Measurements from ENCODE around the gene MGST3.

DNA sequence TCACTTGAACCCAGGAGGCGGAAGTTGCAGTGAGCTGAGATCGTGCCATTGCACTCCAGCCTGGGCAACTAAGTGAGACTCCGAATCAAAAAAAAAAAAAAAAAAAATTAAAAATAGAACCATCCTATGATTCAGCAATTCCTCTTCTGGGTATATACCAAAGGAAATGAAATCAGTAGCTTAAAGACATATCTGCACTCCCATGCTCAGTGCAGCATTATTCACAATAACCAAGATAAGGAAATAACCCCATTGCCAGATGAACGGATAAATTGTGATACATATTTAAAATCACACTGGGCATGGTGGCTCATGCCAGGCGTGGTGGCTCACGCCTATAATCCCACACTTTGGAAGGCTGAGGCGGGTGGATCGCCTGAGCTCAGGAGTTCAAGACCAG, 43.6 kb downstream of the MGST3 start:
- TF ChIP-seq, protein P1, sequence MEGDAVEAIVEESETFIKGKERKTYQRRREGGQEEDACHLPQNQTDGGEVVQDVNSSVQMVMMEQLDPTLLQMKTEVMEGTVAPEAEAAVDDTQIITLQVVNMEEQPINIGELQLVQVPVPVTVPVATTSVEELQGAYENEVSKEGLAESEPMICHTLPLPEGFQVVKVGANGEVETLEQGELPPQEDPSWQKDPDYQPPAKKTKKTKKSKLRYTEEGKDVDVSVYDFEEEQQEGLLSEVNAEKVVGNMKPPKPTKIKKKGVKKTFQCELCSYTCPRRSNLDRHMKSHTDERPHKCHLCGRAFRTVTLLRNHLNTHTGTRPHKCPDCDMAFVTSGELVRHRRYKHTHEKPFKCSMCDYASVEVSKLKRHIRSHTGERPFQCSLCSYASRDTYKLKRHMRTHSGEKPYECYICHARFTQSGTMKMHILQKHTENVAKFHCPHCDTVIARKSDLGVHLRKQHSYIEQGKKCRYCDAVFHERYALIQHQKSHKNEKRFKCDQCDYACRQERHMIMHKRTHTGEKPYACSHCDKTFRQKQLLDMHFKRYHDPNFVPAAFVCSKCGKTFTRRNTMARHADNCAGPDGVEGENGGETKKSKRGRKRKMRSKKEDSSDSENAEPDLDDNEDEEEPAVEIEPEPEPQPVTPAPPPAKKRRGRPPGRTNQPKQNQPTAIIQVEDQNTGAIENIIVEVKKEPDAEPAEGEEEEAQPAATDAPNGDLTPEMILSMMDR (conservative IDR thresholded peaks at IDR 0.05; ENCODE audit: low read depth in 2 of 2), result no peak
- TF ChIP-seq ETS1 (IDR thresholded peaks at IDR 0.05), result no peak
- TF ChIP-seq NANOG (IDR thresholded peaks at IDR 0.05; ENCODE audit: borderline replicate concordance), result no peak
- TF ChIP-seq POLR2AphosphoS5 (IDR thresholded peaks at IDR 0.05; ENCODE audit: low read depth), result no peak
- TF ChIP-seq EZH2phosphoT487 (IDR thresholded peaks at IDR 0.05; ENCODE audit: unreplicated experiment), result no peak
- no peak for TF ChIP-seq EZH2 (IDR thresholded peaks at IDR 0.05; ENCODE audit: low read depth, unreplicated experiment)
- no peak for TF ChIP-seq REST (IDR thresholded peaks at IDR 0.05; ENCODE audit: unreplicated experiment)
- TF ChIP-seq STAT1 (IDR thresholded peaks at IDR 0.05; ENCODE audit: unreplicated experiment), result no peak
- TF ChIP-seq ZNF462 (CRISPR knock-in tag; IDR thresholded peaks at IDR 0.05), result no peak
- TF ChIP-seq ZNF331 (CRISPR knock-in tag; IDR thresholded peaks at IDR 0.05; ENCODE audit: low read depth), result no peak
- TF ChIP-seq CREB1 (CRISPR knock-in tag; IDR thresholded peaks at IDR 0.05; ENCODE audit: low read depth), result no peak
